ENCODE data around the gene AFDN. TPM values are rescaled to one million over a fixed set of nuclear protein-coding genes. Genes with fewer than 3 reads are reported as not detected.

The AFDN gene
- total and polyA plus RNA-seq, 2 of the 8 experiments (the other 6 are each of a cell fraction or from before 2014, with no cell fraction given): 53.4 to 192 TPM

GRCh38 chr6:167856474-167856873 is 29.8 kb downstream of the AFDN start (continued):
- no peak for TF ChIP-seq CHD7 (IDR thresholded peaks at IDR 0.05; ENCODE audit: insufficient replicate concordance, low read length)

All from H1 (cell line).